Testis (tissue), 2 donors: Measurements from ENCODE around the gene MAGI1.

Experiments used
- CTCF ChIP-seq, 3 experiments: fragments of 450-650 bp in 2 of 3; fragments of 200-600 bp in 1 of 3; sonication (generic) in 1 of 3; IDR thresholded peaks; one replicate each; pipeline ENCODE4 v1.5.1; 2016 to 2019; ENCODE audit warnings: antibody characterized with exemption in 3 of 3, mild to moderate bottlenecking in 2 of 3, moderate library complexity in 1 of 3
- POLR2A ChIP-seq: fragments of 450-650 bp; IDR thresholded peaks from one replicate; pipeline ENCODE4 v1.6.1; 2017; ENCODE audit warnings: antibody characterized with exemption, mild to moderate bottlenecking, moderate library complexity

- TF ChIP-seq CTCF (IDR thresholded peaks at IDR 0.05) (no peak), POLR2A (no peak)
These were observed 144.6 kb downstream of the MAGI1 start for GRCh38 chr3:65894126-65894525.
